Common myeloid progenitor, CD34-positive (primary cell): ENCODE results near the gene PKNOX2.

ENCODE experiments used
- CTCF ChIA-PET: fragments of 350-600 bp; sonication (Branson Sonifier 250); formaldehyde crosslinking; loops from one replicate; lab custom pipeline; 2021; ENCODE audit warnings: antibody characterized with exemption; lab: Charles Lee
- POLR2A ChIA-PET: fragments of 350-600 bp; sonication (Branson Sonifier 250); formaldehyde crosslinking; loops from one replicate; lab custom pipeline; 2021; ENCODE audit warnings: antibody characterized with exemption; lab: Charles Lee
- DNase-seq, 3 donors: peaks; one replicate each; pipeline versions ENCODE4 v3.0.0 to v3.0.0-alpha.2; 2013
- H3K27ac ChIP-seq, 2 experiments: 1 replicate in 1 of 2; 2 replicates in 1 of 2; pipeline ENCODE4 v1.7.0; 2013; ENCODE audit warnings: inconsistent platforms in 2 of 2, low read length in 2 of 2, mild to moderate bottlenecking in 2 of 2, low read depth in 1 of 2, moderate library complexity in 1 of 2; ENCODE audit not compliant: severe bottlenecking in 2 of 2, insufficient read depth in 1 of 2, poor library complexity in 1 of 2
- H3K27me3 ChIP-seq, 5 experiments: replicated peaks in 2 of 5; 1 replicate in 3 of 5; 2 replicates in 2 of 5; pipeline versions ENCODE4 v1.6.1 to v1.7.0; 2013; ENCODE audit warnings: low read length in 4 of 5, mild to moderate bottlenecking in 2 of 5, moderate library complexity in 2 of 5, inconsistent platforms in 1 of 5; ENCODE audit not compliant: insufficient read depth in 5 of 5, control insufficient read depth in 4 of 5
- H3K36me3 ChIP-seq, 4 experiments: 1 replicate in 2 of 4; 2 replicates in 2 of 4; pipeline versions ENCODE4 v1.6.1 to v1.7.0; 2013; ENCODE audit warnings: low read length in 3 of 4, control low read depth in 1 of 4, mild to moderate bottlenecking in 1 of 4; ENCODE audit not compliant: control insufficient read depth in 4 of 4, insufficient read depth in 4 of 4
- H3K4me1 ChIP-seq, 4 experiments: 1 replicate in 3 of 4; 2 replicates in 1 of 4; pipeline versions ENCODE4 v1.6.1 to v1.7.1; 2013; ENCODE audit warnings: low read length in 3 of 4, mild to moderate bottlenecking in 3 of 4, control low read depth in 1 of 4, inconsistent platforms in 1 of 4, moderate library complexity in 1 of 4; ENCODE audit not compliant: control insufficient read depth in 4 of 4, insufficient read depth in 4 of 4; ENCODE audit errors: control extremely low read depth in 1 of 4
- H3K4me3 ChIP-seq, 7 experiments: 1 replicate in 4 of 7; 2 replicates in 3 of 7; pipeline versions ENCODE4 v1.5.1 to v1.7.0; 2013; ENCODE audit warnings: mild to moderate bottlenecking in 7 of 7, low read length in 6 of 7, moderate library complexity in 6 of 7, inconsistent platforms in 2 of 7, low read depth in 2 of 7, control low read depth in 1 of 7; ENCODE audit not compliant: insufficient read depth in 4 of 7, control insufficient read depth in 1 of 7; ENCODE audit errors: extremely low read depth in 1 of 7
- H3K9me3 ChIP-seq, 5 experiments: 1 replicate in 4 of 5; 2 replicates in 1 of 5; pipeline versions ENCODE4 v1.6.1 to v1.7.1; 2013; ENCODE audit warnings: low read length in 4 of 5, mild to moderate bottlenecking in 2 of 5, inconsistent platforms in 1 of 5, low read depth in 1 of 5, moderate library complexity in 1 of 5; ENCODE audit not compliant: control insufficient read depth in 4 of 5, insufficient read depth in 2 of 5; ENCODE audit errors: control extremely low read depth in 1 of 5
- WGBS: methylation state at CpG from one replicate; pipeline ENCODE4 v1.1.5; 2013; ENCODE audit not compliant: insufficient coverage; 5-methylcytosine and 5-hydroxymethylcytosine counted together

Gene PKNOX2

DNA sequence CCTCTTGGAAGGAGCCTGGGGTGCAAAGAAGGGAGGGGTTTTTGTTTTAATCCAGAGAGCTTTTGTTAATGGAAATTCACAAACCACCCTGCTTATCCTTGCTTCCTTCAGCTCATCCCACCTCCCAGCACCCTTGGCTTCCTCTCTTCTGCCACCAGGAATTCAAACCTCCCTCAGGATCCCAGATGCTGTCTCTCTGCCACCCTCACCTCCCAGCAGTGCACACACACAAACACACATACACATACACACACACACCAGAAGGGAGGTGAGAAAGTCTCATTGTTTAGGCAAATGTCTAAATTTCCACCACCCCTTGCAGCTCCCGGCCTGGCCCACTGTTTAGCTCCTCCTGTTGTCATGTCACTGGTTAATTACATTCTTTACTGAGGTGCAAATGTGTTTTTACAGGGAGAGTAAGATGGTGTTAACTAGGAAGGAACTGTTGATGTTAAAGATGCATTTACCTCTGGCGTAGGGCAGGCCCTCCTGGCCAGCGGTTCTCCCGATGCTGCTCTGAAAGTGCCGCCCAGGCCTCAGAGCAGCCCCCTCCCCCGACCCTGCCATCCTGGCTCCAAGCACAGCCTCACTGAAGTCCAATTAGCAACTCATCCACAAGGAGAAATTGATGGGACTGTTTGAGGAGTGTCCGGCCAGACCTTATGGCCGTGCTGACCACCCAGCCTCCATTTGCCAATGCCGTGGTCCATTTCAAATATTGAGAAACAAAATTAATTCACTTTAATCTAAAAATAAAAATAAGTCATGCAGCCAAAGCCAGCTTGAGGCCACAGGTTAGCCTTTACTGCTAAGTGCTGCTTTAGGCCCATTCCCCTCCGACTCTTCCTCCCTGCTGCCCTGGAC is 166.1 kb downstream of the PKNOX2 start:
- ChIA-PET CTCF (no interaction called here), POLR2A (no interaction called here)
- WGBS = 97% methylated on average over 5 of the region's 10 CpGs
- Histone ChIP-seq H3K9me3 (no peaks in the 10 kb centered on the region), H3K27ac (no peak overlapping the region), H3K4me1 (no peaks in the 10 kb centered on the region), H3K27me3 (peaks cover 0 to 29% (median 14%) of the 10 kb centered on the region in 5 experiments), H3K4me3 (no peak overlapping the region), H3K36me3 (no peaks in the 10 kb centered on the region)
- no peak for DNase-seq

DNA sequence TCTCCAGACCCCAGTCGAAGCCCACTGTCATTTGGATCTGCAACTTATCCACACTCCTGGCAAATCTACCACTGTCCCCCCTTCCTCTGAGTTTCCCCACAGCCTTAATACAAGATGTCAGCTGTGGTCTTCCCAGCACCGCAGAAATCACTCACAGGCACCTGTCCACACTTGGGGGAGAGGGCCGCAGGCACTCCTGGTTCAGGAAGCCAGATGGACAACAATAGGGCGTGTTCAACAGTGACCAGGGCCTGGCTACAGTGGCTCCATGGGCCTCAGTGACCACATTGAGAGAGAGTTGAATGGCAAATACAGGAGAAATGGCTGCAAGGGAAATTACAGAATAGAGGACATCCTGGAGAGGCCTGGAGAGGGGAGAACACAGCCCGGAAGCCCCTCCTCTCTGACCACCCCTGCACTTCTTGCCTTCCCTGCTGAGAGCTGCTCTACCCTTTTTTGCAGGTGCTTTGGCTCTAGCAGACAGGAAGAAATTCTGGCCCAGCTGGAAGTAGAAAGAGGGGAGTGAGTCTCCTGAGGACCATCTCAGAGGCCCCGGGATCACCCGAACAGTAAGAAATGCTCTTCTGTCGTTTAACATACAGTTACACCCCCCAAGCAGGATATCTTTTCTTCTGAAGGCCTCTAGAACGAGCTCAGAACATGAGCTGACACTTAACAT is 166.9 kb downstream of the PKNOX2 start:
- Histone ChIP-seq H3K9me3 (no peaks in the 10 kb centered on the region), H3K27ac (no peak overlapping the region), H3K36me3 (no peaks in the 10 kb centered on the region), H3K4me1 (no peaks in the 10 kb centered on the region), H3K27me3 (peaks cover 0 to 25% (median 14%) of the 10 kb centered on the region in 5 experiments), H3K4me3 (no peak overlapping the region)
- DNase-seq = no peak
- WGBS = 87% methylated on average over 5 of the region's 9 CpGs
- ChIA-PET POLR2A (no interaction called here), CTCF (interaction anchor here (0.7 to 1.3 kb wide), 2 partner anchors 11 to 14 kb away, joined by 3 to 5 read pairs; no protein-coding TSS in a partner anchor)

DNA sequence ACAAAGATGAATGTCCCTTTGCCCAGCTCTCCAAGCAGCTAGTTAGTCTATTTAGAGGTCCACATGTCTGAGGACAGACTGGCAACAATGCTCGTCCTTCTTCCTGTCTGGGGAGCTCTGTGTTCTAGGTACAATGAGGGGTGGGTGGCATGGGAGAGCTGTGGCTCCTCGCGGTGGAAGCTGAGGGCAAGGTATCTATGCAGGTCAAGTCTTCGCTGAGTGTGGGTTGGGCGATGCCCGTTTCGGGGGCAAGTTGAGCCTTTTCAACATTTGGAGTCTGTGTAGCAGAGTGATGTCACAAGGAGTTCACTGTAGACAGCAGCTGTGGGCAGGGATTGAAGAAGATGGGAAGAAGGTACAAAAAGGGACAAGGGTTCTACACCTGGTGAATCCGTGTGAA is 168.3 kb downstream of the PKNOX2 start:
- Histone ChIP-seq H3K9me3 (no peaks in the 10 kb centered on the region), H3K4me3 (no peak overlapping the region), H3K27me3 (peaks cover 0 to 20% (median 9%) of the 10 kb centered on the region in 5 experiments), H3K36me3 (no peaks in the 10 kb centered on the region), H3K4me1 (no peaks in the 10 kb centered on the region), H3K27ac (no peak overlapping the region)
- WGBS = 95% methylated on average over 8 of the region's 8 CpGs
- no peak for DNase-seq
- CTCF ChIA-PET = interaction anchor here (0.6 to 1.3 kb wide), 2 partner anchors 13 kb away, joined by 3 to 5 read pairs; no protein-coding TSS in a partner anchor
- POLR2A ChIA-PET = interaction anchor here (0.6 kb wide), 1 partner anchor 335 kb away, joined by 3 read pairs; no protein-coding TSS in a partner anchor

DNA sequence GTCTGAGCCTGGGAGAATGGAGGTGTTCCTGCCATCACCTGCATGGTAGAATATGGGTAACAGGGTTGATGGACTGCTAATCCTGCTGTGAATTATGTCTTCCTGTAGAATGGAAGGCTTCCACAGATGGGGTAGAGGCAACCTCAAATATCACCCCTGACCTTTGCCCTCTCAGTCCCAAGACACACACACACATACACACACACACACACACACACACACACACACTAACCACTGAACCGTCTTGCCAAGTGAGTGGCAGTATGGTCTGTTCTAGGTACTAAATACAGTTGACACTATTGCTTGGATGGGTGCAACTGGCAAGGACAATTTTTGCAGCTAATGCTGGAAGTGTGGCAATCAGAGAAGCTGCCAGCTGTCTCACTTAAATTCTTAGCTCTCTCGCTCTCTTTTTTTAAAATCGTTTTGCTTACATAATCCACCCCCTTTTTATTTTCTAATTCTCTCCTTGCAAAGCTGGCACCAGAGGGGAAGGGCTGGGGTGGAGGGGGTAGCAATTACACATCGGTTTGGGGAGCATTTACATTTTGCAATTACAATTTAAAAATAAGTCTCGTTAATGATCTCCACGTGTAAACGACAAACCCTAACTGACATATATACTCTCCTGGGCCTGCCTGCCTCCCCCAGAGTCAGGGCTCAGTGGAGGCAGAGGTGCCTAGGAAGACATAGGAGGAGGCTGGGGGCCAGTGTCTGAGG is 169.0 kb downstream of the PKNOX2 start:
- Histone ChIP-seq H3K36me3 (no peaks in the 10 kb centered on the region), H3K4me3 (no peak overlapping the region), H3K4me1 (no peaks in the 10 kb centered on the region), H3K9me3 (no peaks in the 10 kb centered on the region), H3K27ac (no peak overlapping the region), H3K27me3 (peaks cover 0 to 21% (median 12%) of the 10 kb centered on the region in 5 experiments)
- no peak for DNase-seq
- ChIA-PET CTCF (interaction anchor here (0.6 to 2.9 kb wide), 2 partner anchors 12 kb away, joined by 3 to 8 read pairs; no protein-coding TSS in a partner anchor), POLR2A (no interaction called here)
- no CpG with 5 or more reads among the region's 7 CpGs for WGBS

DNA sequence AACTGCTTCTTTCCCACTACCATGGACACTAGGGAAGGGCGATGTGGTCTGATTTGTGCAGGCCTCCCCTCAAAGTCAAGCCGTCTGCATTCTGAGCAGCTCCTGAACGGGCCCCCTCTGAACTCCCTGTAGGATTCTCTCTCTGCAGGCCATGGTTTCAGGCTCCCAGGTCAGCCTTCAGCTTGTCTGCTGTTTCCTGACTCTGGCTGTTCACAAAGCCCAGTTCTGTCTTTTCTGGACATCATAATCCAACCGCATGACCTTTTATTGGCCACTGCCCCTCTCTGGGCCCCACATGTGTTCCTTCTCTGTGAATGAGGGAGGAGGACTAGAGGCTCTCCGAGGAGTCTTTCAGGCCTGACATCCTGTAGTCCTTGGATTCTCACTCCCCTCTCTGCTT is 170.6 kb downstream of the PKNOX2 start:
- no peak for DNase-seq
- no peak overlapping the region for H3K4me3 ChIP-seq
- H3K36me3 ChIP-seq = no peaks in the 10 kb centered on the region
- no peak overlapping the region for H3K27ac ChIP-seq
- no peaks in the 10 kb centered on the region for H3K4me1 ChIP-seq
- ChIA-PET CTCF (interaction anchor here (2.9 kb wide), 1 partner anchor 10 kb away, joined by 8 read pairs; no protein-coding TSS in a partner anchor), POLR2A (no interaction called here)
- WGBS = 98% methylated on average over 4 of the region's 5 CpGs
- no peaks in the 10 kb centered on the region for H3K9me3 ChIP-seq
- peaks cover 0 to 24% (median 16%) of the 10 kb centered on the region in 5 experiments for H3K27me3 ChIP-seq

DNA sequence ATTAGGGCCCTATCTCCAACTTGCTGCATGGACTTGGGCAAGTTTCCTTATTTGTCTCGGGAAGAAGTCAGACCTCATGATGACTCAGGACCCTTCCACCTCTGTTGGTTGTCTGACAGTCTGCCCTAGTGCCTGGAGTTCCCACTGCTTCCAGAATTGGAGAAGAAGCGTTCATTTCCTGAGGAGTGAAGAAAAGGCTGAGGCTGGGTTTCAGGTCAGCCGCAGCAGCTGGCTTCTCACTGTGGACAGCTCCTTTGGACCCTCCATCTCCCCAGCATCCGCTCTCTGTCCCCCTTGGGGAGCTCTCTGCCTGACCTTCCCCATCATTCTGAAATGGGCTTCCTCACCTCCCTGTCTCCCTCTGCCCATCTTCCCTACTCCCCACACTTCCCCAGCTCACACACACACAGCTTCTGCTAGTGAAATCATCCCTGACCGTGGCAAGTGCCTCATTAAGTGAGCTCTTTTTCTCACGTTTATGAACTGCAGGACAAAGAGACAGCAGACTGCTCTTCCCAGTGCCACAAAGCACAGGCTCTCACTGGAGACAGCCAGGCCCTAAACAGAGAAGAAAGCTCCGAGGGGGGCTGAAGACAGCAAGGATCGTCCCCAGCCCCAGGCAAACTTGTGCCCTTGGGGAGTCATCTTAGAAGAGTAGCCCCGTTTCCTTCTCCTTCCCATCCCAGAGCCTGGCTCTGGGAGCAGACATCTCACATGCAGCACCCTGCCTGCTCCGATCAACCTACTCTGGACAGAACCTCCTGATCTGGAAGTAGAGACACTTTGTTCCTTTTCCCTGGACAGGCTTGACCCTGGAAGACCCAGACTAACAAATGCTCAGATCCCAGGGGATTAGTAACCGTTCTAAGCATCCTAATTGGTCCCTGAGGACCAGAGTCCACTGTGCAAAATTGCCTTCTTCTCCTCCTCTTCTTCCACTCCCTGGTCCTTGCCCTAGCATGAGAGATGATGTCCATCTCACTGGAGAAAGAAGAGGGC is 173.6 kb downstream of the PKNOX2 start:
- Histone ChIP-seq H3K27ac (no peak overlapping the region), H3K36me3 (no peaks in the 10 kb centered on the region), H3K4me3 (no peak overlapping the region), H3K4me1 (no peaks in the 10 kb centered on the region), H3K27me3 (peaks cover 0 to 21% (median 13%) of the 10 kb centered on the region in 5 experiments), H3K9me3 (no peaks in the 10 kb centered on the region)
- DNase-seq = no peak
- WGBS = 92% methylated on average over 11 of the region's 11 CpGs
- CTCF ChIA-PET = interaction anchor here (0.6 to 2.1 kb wide), 5 partner anchors 9 to 312 kb away, joined by 3 to 5 read pairs (median 3); no protein-coding TSS in a partner anchor
- POLR2A ChIA-PET = no interaction called here
